Measurements from ENCODE around the gene RAD51D.
A peak's percentile ranks its signal among the peaks of the same experiment; 100 is the strongest.
"Not testable (repeated sequence)": the region's sequence is repeated elsewhere in the genome, so short reads cannot be mapped to it uniquely, and the experiment has no call there.

The RAD51D gene

GRCh38 chr17:35119370-35120165 is at the start of gene RAD51D:
Gene RAD51D (minus strand): TSS chr17:35119860. CDS start chr17:35119613, 247 bp downstream.
- DNase-seq (ENCODE audit: low read depth): no peak

DNA sequence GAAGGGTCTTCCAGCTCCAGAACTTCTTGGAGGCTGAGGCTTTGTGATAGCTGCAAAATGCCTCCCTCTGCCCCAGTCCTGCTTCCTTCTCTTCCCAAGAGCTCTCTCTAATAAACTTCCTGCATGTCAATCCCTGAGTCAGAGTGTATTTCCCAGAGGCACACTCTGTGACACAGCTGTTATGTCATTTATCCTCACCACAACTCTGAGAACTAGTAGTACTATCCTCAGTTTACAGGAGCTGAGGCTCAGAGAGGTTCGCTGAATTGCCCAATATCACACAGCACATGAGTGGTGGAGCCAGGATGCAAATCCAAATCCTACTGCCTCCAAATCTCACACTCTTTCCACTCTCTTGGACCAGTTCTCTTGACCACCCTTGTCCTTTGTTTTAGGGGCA is 48.0 kb upstream of the RAD51D start:
- peak; percentile 5 for DNase-seq (ENCODE audit: low read depth)

DNA sequence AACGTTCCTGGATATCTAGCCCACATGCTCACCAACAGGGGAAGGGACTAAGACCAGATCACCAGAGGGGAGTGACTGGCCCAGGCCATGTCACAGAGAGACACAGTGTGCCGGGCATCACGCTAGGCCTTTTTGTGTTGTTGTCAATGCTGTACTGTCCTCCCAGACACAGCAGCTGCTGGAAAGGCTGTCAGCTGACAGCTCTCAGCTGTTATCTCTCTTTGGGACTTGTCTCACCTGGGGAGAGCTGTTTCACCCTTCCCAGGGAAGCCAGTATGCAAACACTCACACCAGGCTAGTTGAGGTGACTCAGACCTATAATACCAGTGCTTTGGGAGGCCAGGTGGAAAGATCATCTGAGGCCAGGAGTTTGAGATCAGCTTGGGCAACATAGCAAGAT is 47.4 kb upstream of the RAD51D start:
- no peak for DNase-seq (ENCODE audit: low read depth)

- no peak for DNase-seq (ENCODE audit: low read depth)
Measured at GRCh38 chr17:35166526-35166925, 46.9 kb upstream of the RAD51D start.

GRCh38 chr17:35164716-35165115 is 45.1 kb upstream of the RAD51D start:
- DNase-seq (ENCODE audit: low read depth): no peak

DNA sequence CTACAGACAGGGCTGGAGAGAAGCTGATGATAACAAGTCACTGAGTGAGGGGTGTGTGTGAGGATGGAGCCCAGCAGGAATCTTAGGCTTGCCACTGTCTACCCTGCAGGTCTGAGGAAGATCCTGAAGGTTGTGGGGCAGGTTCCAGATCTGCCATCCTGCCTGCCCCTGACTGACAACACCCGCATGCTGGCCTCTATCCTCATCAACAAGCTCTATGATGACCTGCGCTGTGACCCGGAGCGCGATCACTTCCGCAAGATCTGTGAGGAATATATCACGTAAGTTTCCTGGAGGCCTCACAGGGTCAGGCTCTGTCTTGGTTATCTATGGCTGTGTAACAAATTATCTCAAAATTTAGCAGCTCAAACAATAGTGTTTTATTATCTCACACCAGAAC is 44.2 kb upstream of the RAD51D start:
- DNase-seq (ENCODE audit: low read depth): no peak

GRCh38 chr17:35162755-35163154 is 43.1 kb upstream of the RAD51D start:
- DNase-seq (ENCODE audit: low read depth): no peak

DNA sequence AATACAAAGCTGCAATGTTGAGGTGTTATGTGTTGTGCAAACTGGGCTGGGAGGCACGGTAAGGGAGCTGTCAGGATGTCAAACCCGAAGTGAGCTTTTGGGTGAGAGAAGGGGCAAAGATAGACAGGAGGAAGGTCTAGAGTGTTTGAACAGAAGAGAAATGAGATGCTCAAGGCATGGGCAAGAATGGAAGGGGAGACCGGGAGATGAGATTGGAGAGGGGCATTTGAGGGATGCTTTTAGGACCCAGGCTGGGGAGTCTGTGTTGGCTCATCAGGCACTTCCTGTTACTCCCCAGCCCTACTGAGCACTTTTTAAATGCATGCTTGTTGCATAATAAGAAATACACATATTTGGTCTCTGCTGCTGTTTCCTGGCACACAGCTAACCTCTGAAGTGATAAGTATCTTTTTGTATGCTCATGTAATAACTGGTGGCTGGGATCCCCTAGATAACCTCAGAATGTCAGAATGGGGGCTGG is 41.7 kb upstream of the RAD51D start:
- no peak for DNase-seq (ENCODE audit: low read depth)

GRCh38 chr17:35160354-35161201 is 40.9 kb upstream of the RAD51D start:
- no peak for DNase-seq (ENCODE audit: low read depth)

GRCh38 chr17:35159940-35160339 is 40.3 kb upstream of the RAD51D start:
- DNase-seq (ENCODE audit: low read depth): no peak

GRCh38 chr17:35155246-35155645 is 35.6 kb upstream of the RAD51D start:
- DNase-seq (ENCODE audit: low read depth): no peak

- DNase-seq (ENCODE audit: low read depth): no peak
Measured at GRCh38 chr17:35154196-35155165, 34.8 kb upstream of the RAD51D start.

GRCh38 chr17:35152421-35153140 is 32.9 kb upstream of the RAD51D start:
- no peak for DNase-seq (ENCODE audit: low read depth)

GRCh38 chr17:35151080-35151479 is 31.4 kb upstream of the RAD51D start:
- not testable (repeated sequence) for DNase-seq (ENCODE audit: low read depth)

- no peak for DNase-seq (ENCODE audit: low read depth)
Measured at GRCh38 chr17:35149941-35150340, 30.3 kb upstream of the RAD51D start.

DNA sequence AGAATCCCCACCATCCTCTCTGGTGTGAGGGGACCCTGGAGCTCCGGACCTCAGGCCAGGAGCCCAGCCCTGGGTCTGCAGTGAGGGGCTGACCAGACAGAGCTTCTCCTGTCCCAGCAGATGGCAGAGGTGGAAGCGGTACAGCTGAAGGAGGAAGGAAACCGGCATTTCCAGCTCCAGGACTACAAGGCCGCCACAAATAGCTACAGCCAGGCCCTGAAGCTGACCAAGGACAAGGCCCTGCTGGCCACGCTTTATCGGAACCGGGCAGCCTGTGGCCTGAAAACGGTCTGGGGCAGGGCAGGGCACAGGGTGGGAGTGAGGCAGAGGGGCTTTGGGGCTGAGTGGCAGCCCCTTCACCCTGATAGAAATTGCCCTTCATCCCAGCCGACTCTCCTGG is 28.5 kb upstream of the RAD51D start:
- DNase-seq (ENCODE audit: low read depth): no peak

DNA sequence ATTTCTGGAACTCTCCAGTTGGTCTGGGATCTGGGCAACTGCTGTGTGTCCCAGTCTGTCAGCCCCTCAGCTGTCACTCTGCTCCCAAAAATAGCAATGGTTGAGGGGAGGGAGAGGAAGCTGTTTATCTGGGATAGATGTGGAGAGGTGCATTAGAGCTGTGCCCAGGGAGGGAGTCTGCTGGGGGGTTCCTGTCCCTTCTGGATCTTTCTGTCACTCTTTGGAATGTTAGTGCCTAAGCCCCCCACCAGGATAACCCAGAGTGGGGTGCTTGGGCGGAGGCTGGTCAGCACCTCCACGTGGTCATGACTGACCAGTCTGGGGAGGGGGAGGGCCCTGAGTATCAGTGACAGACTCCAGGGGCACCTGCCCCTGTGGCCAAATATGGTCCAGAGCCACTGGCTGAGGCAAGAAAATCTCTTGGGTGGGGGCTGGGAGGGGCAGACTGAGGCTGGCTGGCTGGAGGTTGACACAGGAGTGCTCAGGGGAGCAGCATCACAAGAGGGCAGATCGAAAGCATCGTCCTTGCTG is 27.8 kb upstream of the RAD51D start, which contains the start of gene UNC45B:
UNC45B (plus strand) TSS at position 443 of the 531 bp plus-strand sequence. CDS start 447 bp downstream, outside the sequence.
- no peak for DNase-seq (ENCODE audit: low read depth)

GRCh38 chr17:35146214-35146833 is 26.7 kb upstream of the RAD51D start:
- no peak for DNase-seq (ENCODE audit: low read depth)

GRCh38 chr17:35144840-35145239 is 25.2 kb upstream of the RAD51D start:
- DNase-seq (ENCODE audit: low read depth): no peak

DNA sequence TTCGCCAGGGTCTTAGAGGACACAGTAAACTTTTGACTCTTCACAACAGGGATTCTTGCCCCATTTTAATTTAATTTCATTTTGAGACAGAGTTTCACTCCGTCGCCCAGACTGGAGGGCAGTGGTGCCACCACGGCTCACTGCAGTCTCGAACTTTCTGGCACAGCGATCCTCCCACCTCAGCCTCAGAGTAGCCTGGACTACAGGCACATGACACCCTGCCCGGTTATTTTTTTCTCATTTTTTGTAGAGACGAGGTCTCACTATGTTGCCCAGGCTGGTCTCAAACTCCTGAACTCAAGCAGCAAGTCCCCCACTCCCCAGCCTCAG is 22.8 kb upstream of the RAD51D start:
- DNase-seq (ENCODE audit: low read depth): no peak

Measured in non-pigmented ciliary epithelial cell (primary cell).